Measurements from ENCODE around the gene PROZ. TPM values are rescaled to one million over a fixed set of nuclear protein-coding genes. Genes with fewer than 3 reads are reported as not detected.

Gene PROZ
- polyA plus RNA-seq, 1 donor (not counting 4 experiments of a cell fraction or from before 2014, with no cell fraction given): not detected

GRCh38 chr13:113184568-113185440 lies 26.4 kb downstream of the PROZ start:
- TF ChIP-seq CTCF (optimal IDR thresholded peaks at IDR 0.05 in 1 of 3, IDR thresholded peaks at IDR 0.05 in 1 of 3, conservative IDR thresholded peaks at IDR 0.05 in 1 of 3; ENCODE audit: extremely low read depth in 1 of 3, insufficient read depth in 2 of 3, low read length in 3 of 3) (no peak), EZH2 (IDR thresholded peaks at IDR 0.05; ENCODE audit: low read length) (no peak)

GRCh38 chr13:113186061-113186900 lies 27.8 kb downstream of the PROZ start:
- Histone ChIP-seq H3K4me1 (ENCODE audit: control insufficient read depth, extremely low read depth, insufficient read depth, low read length) (peaks cover 12% of the 10 kb centered on the region), H3K9me1 (ENCODE audit: control insufficient read depth, extremely low read depth, insufficient read depth, low read length) (no peaks in the 10 kb centered on the region), H3K4me2 (ENCODE audit: control insufficient read depth, extremely low read depth, insufficient read depth, low read depth, low read length) (no peak overlapping the region), H3K9me3 (ENCODE audit: control insufficient read depth, low read depth, low read length) (no peaks in the 10 kb centered on the region), H3K4me3 (ENCODE audit: control insufficient read depth in 2 of 3, extremely low read depth in 1 of 3, insufficient read depth in 2 of 3, low read depth in 1 of 3, low read length in 3 of 3) (no peak overlapping the region), H2AFZ (ENCODE audit: control insufficient read depth, low read length) (no peak overlapping the region), H3K79me2 (ENCODE audit: control insufficient read depth, insufficient read depth, low read length) (peaks cover 14% of the 10 kb centered on the region), H3K9ac (ENCODE audit: control insufficient read depth, extremely low read depth, insufficient read depth, low read length) (no peak overlapping the region), H3K27me3 (ENCODE audit: control insufficient read depth, extremely low read depth, insufficient read depth, low read length) (no peaks in the 10 kb centered on the region), H3K36me3 (ENCODE audit: control insufficient read depth in 2 of 2, extremely low read depth in 1 of 2, insufficient read depth in 2 of 2, low read length in 2 of 2) (peaks cover 22 to 37% of the 10 kb centered on the region in 2 experiments), H3K27ac (ENCODE audit: control insufficient read depth, insufficient read depth, low read length) (peak overlapping the region; percentile 59), H4K20me1 (ENCODE audit: control insufficient read depth, extremely low read depth, insufficient read depth, low read length) (no peaks in the 10 kb centered on the region)
- TF ChIP-seq EZH2 (IDR thresholded peaks at IDR 0.05; ENCODE audit: low read length): no peak
- no peak for TF ChIP-seq CTCF (optimal IDR thresholded peaks at IDR 0.05 in 1 of 3, IDR thresholded peaks at IDR 0.05 in 1 of 3, conservative IDR thresholded peaks at IDR 0.05 in 1 of 3; ENCODE audit: extremely low read depth in 1 of 3, insufficient read depth in 2 of 3, low read length in 3 of 3)
- dilution Hi-C loops (cut with MboI; ENCODE audit: extremely low pct_ligation_motif_present, low sequenced_read_pairs): no loop called here
- no peak for FAIRE-seq
- no peak for DNase-seq (ENCODE audit: low read depth, low spot score)

More at GRCh38 chr13:113184568-113185440, 26.4 kb downstream of the PROZ start:
- Histone ChIP-seq H3K4me2 (ENCODE audit: control insufficient read depth, extremely low read depth, insufficient read depth, low read depth, low read length) (no peak overlapping the region), H2AFZ (ENCODE audit: control insufficient read depth, low read length) (no peak overlapping the region), H3K4me3 (ENCODE audit: control insufficient read depth in 2 of 3, extremely low read depth in 1 of 3, insufficient read depth in 2 of 3, low read depth in 1 of 3, low read length in 3 of 3) (no peak overlapping the region), H3K9ac (ENCODE audit: control insufficient read depth, extremely low read depth, insufficient read depth, low read length) (no peak overlapping the region), H4K20me1 (ENCODE audit: control insufficient read depth, extremely low read depth, insufficient read depth, low read length) (no peaks in the 10 kb centered on the region), H3K9me3 (ENCODE audit: control insufficient read depth, low read depth, low read length) (no peaks in the 10 kb centered on the region), H3K9me1 (ENCODE audit: control insufficient read depth, extremely low read depth, insufficient read depth, low read length) (no peaks in the 10 kb centered on the region), H3K27me3 (ENCODE audit: control insufficient read depth, extremely low read depth, insufficient read depth, low read length) (no peaks in the 10 kb centered on the region), H3K36me3 (ENCODE audit: control insufficient read depth in 2 of 2, extremely low read depth in 1 of 2, insufficient read depth in 2 of 2, low read length in 2 of 2) (peaks cover 23 to 44% of the 10 kb centered on the region in 2 experiments), H3K79me2 (ENCODE audit: control insufficient read depth, insufficient read depth, low read length) (peaks cover 14% of the 10 kb centered on the region), H3K27ac (ENCODE audit: control insufficient read depth, insufficient read depth, low read length) (no peak overlapping the region), H3K4me1 (ENCODE audit: control insufficient read depth, extremely low read depth, insufficient read depth, low read length) (peaks cover 12% of the 10 kb centered on the region)
- dilution Hi-C loops (cut with MboI; ENCODE audit: extremely low pct_ligation_motif_present, low sequenced_read_pairs): no loop called here
- no peak for DNase-seq (ENCODE audit: low read depth, low spot score)
- FAIRE-seq: no peak
